ENCODE data around the gene LBR. TPM values are rescaled to one million over a fixed set of nuclear protein-coding genes. Genes with fewer than 3 reads are reported as not detected.
A peak's percentile ranks its signal among the peaks of the same experiment; 100 is the strongest.

LBR gene
- total RNA-seq, 2 donors from 2014 or later = 49.8 to 72.3 TPM

- TF ChIP-seq, protein P1, sequence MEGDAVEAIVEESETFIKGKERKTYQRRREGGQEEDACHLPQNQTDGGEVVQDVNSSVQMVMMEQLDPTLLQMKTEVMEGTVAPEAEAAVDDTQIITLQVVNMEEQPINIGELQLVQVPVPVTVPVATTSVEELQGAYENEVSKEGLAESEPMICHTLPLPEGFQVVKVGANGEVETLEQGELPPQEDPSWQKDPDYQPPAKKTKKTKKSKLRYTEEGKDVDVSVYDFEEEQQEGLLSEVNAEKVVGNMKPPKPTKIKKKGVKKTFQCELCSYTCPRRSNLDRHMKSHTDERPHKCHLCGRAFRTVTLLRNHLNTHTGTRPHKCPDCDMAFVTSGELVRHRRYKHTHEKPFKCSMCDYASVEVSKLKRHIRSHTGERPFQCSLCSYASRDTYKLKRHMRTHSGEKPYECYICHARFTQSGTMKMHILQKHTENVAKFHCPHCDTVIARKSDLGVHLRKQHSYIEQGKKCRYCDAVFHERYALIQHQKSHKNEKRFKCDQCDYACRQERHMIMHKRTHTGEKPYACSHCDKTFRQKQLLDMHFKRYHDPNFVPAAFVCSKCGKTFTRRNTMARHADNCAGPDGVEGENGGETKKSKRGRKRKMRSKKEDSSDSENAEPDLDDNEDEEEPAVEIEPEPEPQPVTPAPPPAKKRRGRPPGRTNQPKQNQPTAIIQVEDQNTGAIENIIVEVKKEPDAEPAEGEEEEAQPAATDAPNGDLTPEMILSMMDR (conservative IDR thresholded peaks at IDR 0.05) = no peak
- DNase-seq = peak; percentile 13
- H3K9ac ChIP-seq (ENCODE audit: extremely low read depth, low read length, poor library complexity, severe bottlenecking) = no peak overlapping the region
- peaks cover 10% of the 10 kb centered on the region for H3K9me3 ChIP-seq (ENCODE audit: control insufficient read depth, low read length)
- Mint-ChIP-seq H3K9me3 (no peaks in the 10 kb centered on the region), H3K27me3 (ENCODE audit: insufficient read depth) (peaks cover 9% of the 10 kb centered on the region), H3K4me1 (no peaks in the 10 kb centered on the region), H3K4me3 (no peak overlapping the region), H3K36me3 (ENCODE audit: low read depth) (no peaks in the 10 kb centered on the region), H3K27ac (no peak overlapping the region)
- no peaks in the 10 kb centered on the region for H3K4me1 ChIP-seq (ENCODE audit: control insufficient read depth, insufficient read depth, low read length)
- WGBS, 2 experiments (ENCODE audit: insufficient coverage in 1 of 2, insufficient read length in 1 of 2) = 85 to 89% methylated on average over 3 to 5 of the region's 5 CpGs
- H3K36me3 ChIP-seq (ENCODE audit: control insufficient read depth, insufficient read depth, low read length) = no peaks in the 10 kb centered on the region
- no peak overlapping the region for H3K4me3 ChIP-seq (ENCODE audit: low read length)
- no peaks in the 10 kb centered on the region for H3K27me3 ChIP-seq (ENCODE audit: control insufficient read depth, insufficient read depth, low read length, poor library complexity, severe bottlenecking)
- no peak overlapping the region for H3K27ac ChIP-seq (ENCODE audit: low read depth, low read length)
These were observed 26.2 kb upstream of the LBR start for GRCh38 chr1:225453797-225454648.

DNA sequence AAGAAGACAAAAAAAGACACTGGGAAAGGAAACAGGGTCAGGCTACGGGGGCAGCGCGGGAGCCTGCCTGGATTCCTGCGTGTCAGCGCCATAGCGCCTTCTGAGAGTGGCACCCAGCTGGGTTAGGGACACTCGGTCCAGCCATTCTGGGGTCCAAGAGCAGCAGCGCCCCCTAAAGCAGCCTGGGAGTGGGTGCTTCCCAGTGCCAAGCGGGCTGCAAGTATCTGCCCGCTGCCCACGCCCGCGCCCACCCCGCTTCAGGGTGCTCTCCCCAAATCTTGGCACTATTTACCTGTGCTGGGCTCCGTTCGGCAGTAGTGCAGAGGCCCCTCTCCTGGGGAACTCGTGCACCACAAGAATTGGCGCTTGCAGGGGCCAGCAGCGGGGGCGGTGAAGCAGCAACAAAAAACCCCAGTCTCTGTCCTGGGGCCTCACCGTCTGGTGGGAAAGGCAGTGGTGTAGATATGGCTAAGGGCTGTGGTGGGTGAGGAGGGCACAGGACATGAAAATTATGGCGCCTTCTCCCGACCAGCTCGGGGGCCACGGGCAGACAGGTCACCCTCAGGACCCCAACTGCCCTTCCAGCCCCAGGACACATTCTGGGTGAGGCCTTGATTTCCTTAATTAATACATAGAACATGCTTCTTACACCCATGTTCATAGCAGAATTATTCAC, 24.1 kb upstream of the LBR start:
- H3K27ac Mint-ChIP-seq = no peak overlapping the region
- Histone ChIP-seq H3K9me3 (ENCODE audit: control insufficient read depth, low read length) (peaks cover 4% of the 10 kb centered on the region), H3K9ac (ENCODE audit: extremely low read depth, low read length, poor library complexity, severe bottlenecking) (no peak overlapping the region), H3K27ac (ENCODE audit: low read depth, low read length) (no peak overlapping the region), H3K4me3 (ENCODE audit: low read length) (no peak overlapping the region), H3K36me3 (ENCODE audit: control insufficient read depth, insufficient read depth, low read length) (no peaks in the 10 kb centered on the region), H3K27me3 (ENCODE audit: control insufficient read depth, insufficient read depth, low read length, poor library complexity, severe bottlenecking) (no peaks in the 10 kb centered on the region), H3K4me1 (ENCODE audit: control insufficient read depth, insufficient read depth, low read length) (peaks cover 3% of the 10 kb centered on the region)
- H3K36me3 Mint-ChIP-seq (ENCODE audit: low read depth) = no peaks in the 10 kb centered on the region
- no peak overlapping the region for H3K4me3 Mint-ChIP-seq
- H3K27me3 Mint-ChIP-seq (ENCODE audit: insufficient read depth) = peaks cover 30% of the 10 kb centered on the region
- H3K9me3 Mint-ChIP-seq = no peaks in the 10 kb centered on the region
- 93 to 96% methylated on average over 14 to 25 of the region's 25 CpGs for WGBS, 2 experiments (ENCODE audit: insufficient coverage in 1 of 2, insufficient read length in 1 of 2)
- H3K4me1 Mint-ChIP-seq = peaks cover 6% of the 10 kb centered on the region
- TF ChIP-seq, protein P1 (conservative IDR thresholded peaks at IDR 0.05) = peak; percentile 41
- DNase-seq = peak; percentile 62

- H3K4me3 Mint-ChIP-seq = no peak overlapping the region
These were observed 23.5 kb upstream of the LBR start for GRCh38 chr1:225451340-225451739.

More at GRCh38 chr1:225451340-225451739, 23.5 kb upstream of the LBR start:
- Mint-ChIP-seq H3K27me3 (ENCODE audit: insufficient read depth) (peaks cover 33% of the 10 kb centered on the region), H3K9me3 (no peaks in the 10 kb centered on the region), H3K4me1 (peaks cover 12% of the 10 kb centered on the region), H3K27ac (no peak overlapping the region), H3K36me3 (ENCODE audit: low read depth) (no peaks in the 10 kb centered on the region)
- peak; percentile 45 for DNase-seq
- Histone ChIP-seq H3K9me3 (ENCODE audit: control insufficient read depth, low read length) (no peaks in the 10 kb centered on the region), H3K27me3 (ENCODE audit: control insufficient read depth, insufficient read depth, low read length, poor library complexity, severe bottlenecking) (no peaks in the 10 kb centered on the region), H3K4me1 (ENCODE audit: control insufficient read depth, insufficient read depth, low read length) (peaks cover 9% of the 10 kb centered on the region), H3K9ac (ENCODE audit: extremely low read depth, low read length, poor library complexity, severe bottlenecking) (no peak overlapping the region), H3K4me3 (ENCODE audit: low read length) (no peak overlapping the region), H3K36me3 (ENCODE audit: control insufficient read depth, insufficient read depth, low read length) (no peaks in the 10 kb centered on the region), H3K27ac (ENCODE audit: low read depth, low read length) (no peak overlapping the region)
- WGBS, 2 experiments (ENCODE audit: insufficient coverage in 1 of 2, insufficient read length in 1 of 2) = 93 to 100% methylated on average over 4 to 6 of the region's 6 CpGs
- TF ChIP-seq, protein P1 (conservative IDR thresholded peaks at IDR 0.05) = no peak

All from endodermal cell (in vitro differentiated cells).